DOHH2 (cell line): ENCODE results near the gene PPP2R2C.

Source experiments
- CTCF ChIP-seq: fragments of 200-600 bp; sonication (generic); IDR thresholded peaks from one replicate; pipeline ENCODE4 v1.5.1; 2014; ENCODE audit warnings: antibody characterized with exemption, mild to moderate bottlenecking, low read depth, low read length; ENCODE audit not compliant: poor library complexity, severe bottlenecking
- EZH2phosphoT487 ChIP-seq: fragments of 200-600 bp; sonication (generic); IDR thresholded peaks from 2 replicates; pipeline ENCODE4 v1.6.1; 2017; ENCODE audit warnings: borderline replicate concordance, mild to moderate bottlenecking, antibody characterized with exemption, low read length, moderate library complexity, mixed read lengths

DNA sequence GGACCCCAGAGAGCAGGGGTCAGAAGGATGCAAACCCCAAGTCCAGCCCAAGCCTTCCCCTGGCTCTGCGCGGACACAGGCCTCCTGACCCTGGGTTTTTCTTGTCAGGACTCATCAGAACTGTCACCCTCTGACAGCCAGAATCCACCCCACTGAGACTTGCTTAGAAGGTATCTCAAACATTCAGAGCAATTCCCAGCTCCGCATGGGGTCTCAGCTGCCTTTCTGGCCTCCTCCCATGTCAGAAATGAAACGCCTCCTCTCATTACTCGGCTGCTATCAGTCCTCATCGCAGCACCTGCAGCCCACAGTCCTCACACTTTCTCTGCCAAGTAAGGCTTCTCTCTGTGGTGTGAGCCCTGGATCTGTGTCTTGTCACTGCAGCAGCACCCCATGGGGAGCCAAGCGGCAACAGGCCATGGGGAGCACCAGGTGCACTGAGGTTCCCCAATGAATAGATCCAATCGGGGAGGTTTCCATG lies 105.0 kb downstream of the PPP2R2C start:
- no peak for TF ChIP-seq CTCF
- TF ChIP-seq EZH2phosphoT487: no peak
